Measurements from ENCODE around the gene NSF. TPM values are rescaled to one million over a fixed set of nuclear protein-coding genes. Genes with fewer than 3 reads are reported as not detected.

NSF gene
- total RNA-seq, 4 donors from 2014 or later, result 15.6 to 22.9 (median 19.0) TPM

- H3K36me3 ChIP-seq, result peaks cover 0 to 29% of the 10 kb centered on the region in 2 donors
- WGBS, 2 donors (ENCODE audit: low coverage in 1 of 2), result 84 to 94% methylated on average over 3 to 4 of the region's 4 CpGs
Measured at GRCh38 chr17:46737326-46737725, 146.9 kb downstream of the NSF start.

GRCh38 chr17:46738544-46738943 is 148.1 kb downstream of the NSF start:
- H3K36me3 ChIP-seq, result peaks cover 0 to 30% of the 10 kb centered on the region in 2 donors
- H3K4me3 ChIP-seq, result no peak overlapping the region
- TF ChIP-seq CTCF (IDR thresholded peaks at IDR 0.05) (no peak), EP300 (IDR thresholded peaks at IDR 0.05) (no peak), POLR2AphosphoS5 (IDR thresholded peaks at IDR 0.05) (no peak), POLR2A (IDR thresholded peaks at IDR 0.05) (no peak)
- no peaks in the 10 kb centered on the region for H3K9me3 ChIP-seq
- 97 to 100% methylated on average over 2 to 4 of the region's 4 CpGs for WGBS, 2 donors (ENCODE audit: low coverage in 1 of 2)
- no peaks in the 10 kb centered on the region for H3K4me1 ChIP-seq
- H3K27me3 ChIP-seq, result no peaks in the 10 kb centered on the region
- no peak overlapping the region for H3K27ac ChIP-seq
- no peak for ATAC-seq

More at GRCh38 chr17:46737326-46737725, 146.9 kb downstream of the NSF start:
- ATAC-seq, result no peak
- H3K4me1 ChIP-seq, result no peaks in the 10 kb centered on the region
- no peak overlapping the region for H3K27ac ChIP-seq
- no peak for TF ChIP-seq EP300 (IDR thresholded peaks at IDR 0.05)
- no peak for TF ChIP-seq CTCF (IDR thresholded peaks at IDR 0.05)
- no peak for TF ChIP-seq POLR2AphosphoS5 (IDR thresholded peaks at IDR 0.05)
- no peak for TF ChIP-seq POLR2A (IDR thresholded peaks at IDR 0.05)
- H3K4me3 ChIP-seq, result no peak overlapping the region
- no peaks in the 10 kb centered on the region for H3K27me3 ChIP-seq
- H3K9me3 ChIP-seq, result no peaks in the 10 kb centered on the region

- Histone ChIP-seq H3K27me3 (no peaks in the 10 kb centered on the region), H3K4me3 (no peak overlapping the region), H3K27ac (no peak overlapping the region), H3K9me3 (no peaks in the 10 kb centered on the region), H3K36me3 (peaks cover 0 to 30% of the 10 kb centered on the region in 2 donors), H3K4me1 (no peaks in the 10 kb centered on the region)
- no peak for ATAC-seq
- TF ChIP-seq EP300 (IDR thresholded peaks at IDR 0.05), result no peak
Measured at GRCh38 chr17:46739982-46740381, 149.5 kb downstream of the NSF start.

GRCh38 chr17:46741122-46741730 is 150.8 kb downstream of the NSF start:
- Histone ChIP-seq H3K36me3 (peaks cover 0 to 30% of the 10 kb centered on the region in 2 donors), H3K27ac (no peak overlapping the region), H3K4me3 (no peak overlapping the region), H3K4me1 (no peaks in the 10 kb centered on the region), H3K9me3 (no peaks in the 10 kb centered on the region), H3K27me3 (no peaks in the 10 kb centered on the region)
- 69 to 96% methylated on average over 2 of the region's 2 CpGs for WGBS, 2 donors (ENCODE audit: low coverage in 1 of 2)
- TF ChIP-seq CTCF (IDR thresholded peaks at IDR 0.05) (no peak), POLR2AphosphoS5 (IDR thresholded peaks at IDR 0.05) (no peak), EP300 (IDR thresholded peaks at IDR 0.05) (no peak)
- ATAC-seq, result no peak

- Histone ChIP-seq H3K4me1 (no peaks in the 10 kb centered on the region), H3K36me3 (peaks cover 0 to 30% of the 10 kb centered on the region in 2 donors), H3K4me3 (no peak overlapping the region), H3K9me3 (no peaks in the 10 kb centered on the region), H3K27me3 (no peaks in the 10 kb centered on the region), H3K27ac (no peak overlapping the region)
- 64 to 73% methylated on average over 4 to 7 of the region's 7 CpGs for WGBS, 2 donors (ENCODE audit: low coverage in 1 of 2)
- TF ChIP-seq POLR2AphosphoS5 (IDR thresholded peaks at IDR 0.05), result no peak
- no peak for TF ChIP-seq POLR2A (IDR thresholded peaks at IDR 0.05)
- no peak for TF ChIP-seq EP300 (IDR thresholded peaks at IDR 0.05)
- no peak for ATAC-seq
Measured at GRCh38 chr17:46742565-46743270, 152.2 kb downstream of the NSF start.

- peaks cover 0 to 18% of the 10 kb centered on the region in 2 donors for H3K36me3 ChIP-seq
- TF ChIP-seq POLR2A (IDR thresholded peaks at IDR 0.05), result no peak
- no peak for TF ChIP-seq CTCF (IDR thresholded peaks at IDR 0.05)
- TF ChIP-seq EP300 (IDR thresholded peaks at IDR 0.05), result no peak
- TF ChIP-seq POLR2AphosphoS5 (IDR thresholded peaks at IDR 0.05), result no peak
- 89 to 100% methylated on average over 1 of the region's 1 CpG for whole genome bisulfite sequencing, 2 donors (ENCODE audit: low coverage in 1 of 2)
Measured at GRCh38 chr17:46744441-46744840, 154.0 kb downstream of the NSF start.

More at GRCh38 chr17:46744441-46744840, 154.0 kb downstream of the NSF start:
- H3K9me3 ChIP-seq, result no peaks in the 10 kb centered on the region
- H3K27ac ChIP-seq, result no peak overlapping the region
- H3K4me3 ChIP-seq, result no peak overlapping the region
- ATAC-seq, result no peak
- no peaks in the 10 kb centered on the region for H3K4me1 ChIP-seq
- H3K27me3 ChIP-seq, result no peaks in the 10 kb centered on the region

Data from gastroesophageal sphincter (tissue), 4 donors.